ENCODE results near the gene ZSCAN21.
"Not testable (repeated sequence)": the region's sequence is repeated elsewhere in the genome, so short reads cannot be mapped to it uniquely, and the experiment has no call there.

Gene ZSCAN21

DNA sequence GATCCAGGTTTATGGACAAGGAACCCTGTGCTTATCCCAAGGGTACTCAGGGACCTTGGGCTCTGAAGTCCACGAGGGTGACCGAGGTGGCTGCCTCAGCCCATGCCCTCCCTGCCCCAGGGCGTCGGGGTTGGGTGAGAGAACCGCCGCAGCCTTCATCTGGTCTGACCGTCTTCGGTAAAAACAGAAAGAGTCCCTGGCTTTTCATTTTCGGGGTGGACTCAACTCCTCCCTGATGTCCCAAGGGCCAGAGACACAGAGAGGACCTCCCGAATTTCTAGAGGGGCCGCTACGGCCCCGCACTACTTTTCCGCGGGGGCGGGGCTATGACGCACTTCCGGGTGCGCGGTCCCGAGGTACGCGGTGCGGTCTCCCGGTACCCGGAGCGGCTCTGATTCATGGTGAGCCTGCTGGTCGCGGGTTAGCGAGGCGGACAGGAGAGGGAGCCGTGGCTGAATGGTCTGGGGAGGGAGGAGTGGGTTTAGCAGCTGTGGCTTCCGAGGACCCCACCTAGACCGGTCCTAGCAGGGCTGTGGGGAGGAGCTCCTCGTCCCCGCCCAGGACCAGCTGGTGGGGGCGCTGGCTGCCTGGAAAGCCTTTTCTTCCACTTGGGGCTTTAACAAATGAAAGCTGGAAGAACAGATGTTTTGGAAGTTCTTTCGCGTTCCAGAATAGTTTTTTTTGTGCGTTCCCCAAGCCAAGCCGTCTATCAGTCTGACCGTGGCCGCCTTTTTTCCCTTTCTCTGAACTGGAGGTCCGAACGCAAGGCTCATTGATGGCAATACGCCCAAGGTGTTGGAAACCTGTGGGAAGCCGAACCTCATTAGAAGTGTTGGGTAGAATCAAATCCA lies at the start of gene ZSCAN21:
Gene ZSCAN21, plus strand, starts transcription at position 334 of the 851 bp plus-strand sequence. CDS start 7,233 bp downstream, outside the sequence.
- DNase-seq: peak; percentile 84

DNA sequence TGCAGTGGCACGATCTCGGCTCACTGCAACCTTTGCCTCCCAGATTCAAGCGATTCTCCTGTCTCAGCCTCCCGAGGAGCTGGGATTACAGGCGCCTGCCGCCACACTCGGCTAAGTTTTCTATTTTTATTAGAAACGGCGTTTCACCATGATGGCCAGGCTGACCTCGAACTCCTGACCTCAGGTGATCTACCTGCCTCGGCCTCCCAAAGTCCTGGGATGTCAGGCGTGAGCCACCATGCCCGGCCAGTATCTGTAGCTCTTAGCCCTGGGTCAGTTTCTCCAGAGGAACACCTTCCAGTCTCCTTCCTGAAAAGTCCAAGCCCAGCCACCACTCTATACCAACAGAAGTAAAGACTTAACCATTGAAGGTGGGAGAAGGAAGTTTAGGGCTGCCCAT lies 49.3 kb upstream of the ZSCAN21 start:
- no peak for DNase-seq

GRCh38 chr7:100003711-100004661 lies 45.6 kb upstream of the ZSCAN21 start:
- DNase-seq: no peak

DNA sequence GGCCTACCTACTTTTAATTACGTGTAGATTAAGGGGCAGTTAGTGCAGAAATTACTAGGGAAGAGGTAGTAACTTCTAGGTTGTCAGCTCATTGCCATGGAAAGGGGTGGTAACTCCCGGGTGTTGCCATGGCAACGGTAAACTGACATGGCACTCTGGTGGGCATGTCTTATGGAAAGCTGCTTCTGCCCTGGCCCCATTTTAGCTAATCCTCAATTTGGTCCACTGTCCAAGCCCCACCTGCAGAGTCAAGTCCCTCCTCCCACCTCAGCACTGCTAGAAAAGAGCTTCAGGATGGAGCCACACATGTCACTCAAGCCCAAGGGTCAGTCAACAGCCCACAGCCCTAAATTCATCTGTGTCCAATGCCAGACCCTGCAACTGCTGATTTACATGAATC lies 41.7 kb upstream of the ZSCAN21 start:
- DNase-seq: no peak

DNA sequence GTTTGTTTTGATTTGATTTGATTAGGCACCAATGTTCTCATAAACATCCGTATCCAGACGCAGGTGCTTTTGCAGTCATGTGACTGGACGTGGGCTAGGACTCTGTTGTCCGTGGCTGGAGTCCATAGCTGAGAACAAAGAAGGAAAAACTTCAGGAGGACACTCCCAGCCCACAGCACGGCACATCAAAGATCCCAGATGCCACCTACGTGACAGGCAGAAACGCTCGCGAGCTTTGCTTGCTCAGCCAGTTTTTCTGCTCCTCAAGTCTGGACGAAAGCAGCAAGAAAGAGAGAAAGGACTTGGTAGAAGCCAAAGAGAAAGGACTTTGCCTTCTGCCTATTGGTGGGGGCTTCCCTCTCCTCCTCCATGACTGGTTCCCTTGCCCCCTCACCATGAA lies 41.0 kb upstream of the ZSCAN21 start:
- no peak for DNase-seq

GRCh38 chr7:100009952-100010351 lies 39.6 kb upstream of the ZSCAN21 start:
- DNase-seq: not testable (repeated sequence)

- no peak for DNase-seq
These were observed 38.7 kb upstream of the ZSCAN21 start for GRCh38 chr7:100010901-100011300.

DNA sequence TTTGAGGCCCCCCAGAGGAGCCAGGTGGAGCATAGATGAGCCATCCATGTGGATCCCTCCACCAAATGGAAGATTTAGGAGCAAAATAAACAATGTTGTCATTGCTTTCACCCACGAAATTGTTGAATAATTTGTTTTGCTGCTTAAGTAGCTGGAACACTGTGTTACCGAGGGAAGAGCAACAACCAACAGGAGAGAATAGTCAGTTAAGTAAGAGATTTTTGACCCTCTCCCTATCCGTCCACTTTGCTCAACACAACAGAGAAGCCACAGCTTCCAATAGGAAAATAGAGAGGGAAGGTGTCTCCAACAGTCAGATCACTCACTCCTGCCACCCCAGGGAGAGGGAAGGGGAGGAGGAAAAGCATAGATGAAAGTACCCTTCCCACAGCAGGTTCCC lies 38.1 kb upstream of the ZSCAN21 start:
- DNase-seq: no peak

DNA sequence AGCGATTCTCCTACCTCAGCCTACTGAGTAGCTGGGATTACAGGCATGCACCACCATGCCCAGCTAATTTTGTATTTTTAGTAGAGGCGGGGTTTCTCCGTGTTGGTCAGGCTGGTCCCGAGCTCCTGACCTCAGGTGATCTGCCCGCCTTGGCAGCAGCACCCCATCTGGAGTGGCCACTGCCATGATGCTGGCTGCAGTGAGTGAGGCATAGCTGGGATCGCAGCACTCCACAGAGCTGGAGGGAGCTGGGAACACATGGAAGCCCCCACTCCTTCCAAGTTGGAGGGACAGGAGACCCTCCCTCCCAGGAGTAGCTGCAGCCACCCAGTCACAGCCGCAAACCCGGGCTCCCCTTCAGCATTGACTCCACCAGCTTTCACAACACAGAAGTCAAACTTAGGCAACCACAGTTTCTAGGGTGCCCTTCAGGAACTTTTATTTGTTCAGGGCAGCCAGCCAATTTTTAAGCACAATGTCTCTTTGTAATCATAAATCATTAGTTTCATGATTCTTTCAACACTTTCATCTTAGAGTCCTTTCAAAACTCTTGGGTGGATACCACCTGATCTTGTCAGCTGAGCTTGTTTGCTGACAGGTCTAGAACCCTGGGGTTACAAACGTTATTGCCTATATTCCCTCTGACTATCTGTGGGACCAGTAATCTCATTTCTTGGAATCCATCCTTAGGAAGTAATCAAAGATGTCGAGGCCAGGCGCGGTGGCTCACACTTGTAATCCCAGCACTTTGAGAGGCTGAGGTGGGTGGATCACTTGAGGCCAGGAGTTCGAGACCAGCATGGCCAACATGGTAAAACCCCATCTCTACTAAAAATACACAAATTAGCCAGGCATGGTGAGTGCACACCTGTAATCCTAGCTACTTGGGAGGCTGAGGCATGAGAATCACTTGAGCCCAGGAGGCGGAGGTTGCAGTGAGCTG lies 36.9 kb upstream of the ZSCAN21 start:
- not testable (repeated sequence) for DNase-seq

GRCh38 chr7:100013328-100013676 lies 36.3 kb upstream of the ZSCAN21 start:
- DNase-seq: peak; percentile 37

DNA sequence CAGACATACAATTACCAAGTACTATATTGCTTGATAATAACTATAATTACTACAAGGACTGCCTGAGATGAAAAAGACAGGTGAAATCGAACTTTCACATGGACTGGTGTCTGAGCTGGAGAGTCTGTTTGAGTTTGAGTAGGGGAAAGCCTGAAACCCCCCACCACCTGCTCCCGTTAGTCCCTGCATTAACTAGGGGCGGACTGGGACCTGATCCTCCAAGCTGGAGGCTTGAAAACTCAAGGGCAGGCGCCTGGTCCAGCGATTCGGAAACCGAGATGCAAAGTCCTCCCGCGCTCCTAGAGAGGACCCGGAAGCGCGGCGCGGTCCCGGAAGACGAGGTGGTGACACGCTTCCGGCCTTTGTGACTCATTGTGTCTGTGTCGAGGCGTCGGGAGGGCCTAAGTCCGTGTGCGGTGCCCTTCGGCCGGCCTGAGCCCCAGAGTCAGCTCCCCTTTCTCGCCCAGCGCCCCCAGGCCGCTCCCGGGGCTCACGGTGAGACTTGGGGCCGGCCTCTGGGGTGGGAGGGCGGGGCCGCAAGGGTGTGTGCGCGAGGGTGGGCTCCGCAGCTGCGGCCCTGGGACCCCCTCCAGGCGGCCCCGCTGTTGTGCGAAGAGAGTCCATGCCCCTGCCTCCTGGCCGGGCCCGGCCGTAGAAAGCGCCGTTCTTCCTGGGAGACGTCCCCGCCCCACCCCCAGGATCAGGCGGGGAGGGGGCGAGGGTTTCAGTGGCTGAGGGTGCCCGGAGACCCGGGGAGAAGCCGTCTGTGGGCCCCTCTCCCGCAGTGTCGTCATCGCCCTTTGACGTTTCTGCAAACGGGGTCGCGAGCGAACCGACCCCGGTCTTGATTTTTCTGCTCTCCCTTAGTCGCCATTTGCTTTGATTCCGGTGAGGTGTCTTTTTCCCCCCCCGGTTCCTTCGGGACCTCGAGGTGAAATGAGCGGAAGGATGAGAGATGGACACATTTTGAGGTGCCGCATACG lies 34.1 kb upstream of the ZSCAN21 start, which contains the start of gene ZKSCAN1:
Gene ZKSCAN1, plus strand, starts transcription at position 365 of the 983 bp plus-strand sequence. CDS start 7,911 bp downstream, outside the sequence.
- DNase-seq: peak; percentile 87

- no peak for DNase-seq
These were observed 33.2 kb upstream of the ZSCAN21 start for GRCh38 chr7:100016215-100016901.

GRCh38 chr7:100017300-100017699 lies 32.3 kb upstream of the ZSCAN21 start:
- DNase-seq: no peak

DNA sequence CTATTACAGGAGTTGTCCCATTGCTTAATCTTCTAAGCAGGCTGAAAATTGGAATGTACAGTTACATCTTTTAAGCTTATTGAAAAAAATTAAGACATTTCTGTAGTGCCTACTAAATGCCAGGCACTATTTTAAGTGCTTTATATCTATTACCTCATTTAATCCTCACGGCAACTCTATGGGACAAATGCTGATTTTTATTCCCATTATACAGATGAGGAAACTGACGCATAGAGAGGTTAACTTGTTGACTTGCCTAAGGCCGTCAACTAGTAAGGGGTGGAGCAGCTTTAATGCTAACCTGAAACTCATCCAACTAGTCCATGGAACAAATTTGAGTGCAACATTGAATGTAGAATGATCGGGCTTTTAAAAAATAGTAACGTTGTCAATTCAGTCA lies 31.7 kb upstream of the ZSCAN21 start:
- DNase-seq: no peak

DNA sequence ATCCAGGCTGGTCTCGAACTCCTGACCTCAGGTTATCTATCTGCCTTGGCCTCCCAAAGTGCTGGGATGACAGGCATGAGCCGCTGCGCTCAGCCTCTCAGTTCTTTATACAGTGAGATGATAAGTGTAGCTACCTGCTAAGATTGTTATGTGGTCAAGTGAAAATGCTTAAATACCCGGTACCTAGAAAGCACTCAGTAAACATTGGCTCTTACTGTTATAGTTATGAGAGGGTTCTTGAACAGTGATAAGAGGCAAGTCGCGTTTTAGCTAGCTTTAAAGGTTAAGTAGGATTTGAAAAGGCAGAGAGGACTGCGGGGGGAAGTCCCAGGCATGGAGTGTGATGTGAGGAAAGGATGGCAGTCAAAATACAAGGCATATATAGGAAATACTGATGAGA lies 29.7 kb upstream of the ZSCAN21 start:
- DNase-seq: no peak

- DNase-seq: no peak
These were observed 28.3 kb upstream of the ZSCAN21 start for GRCh38 chr7:100021297-100021696.

DNA sequence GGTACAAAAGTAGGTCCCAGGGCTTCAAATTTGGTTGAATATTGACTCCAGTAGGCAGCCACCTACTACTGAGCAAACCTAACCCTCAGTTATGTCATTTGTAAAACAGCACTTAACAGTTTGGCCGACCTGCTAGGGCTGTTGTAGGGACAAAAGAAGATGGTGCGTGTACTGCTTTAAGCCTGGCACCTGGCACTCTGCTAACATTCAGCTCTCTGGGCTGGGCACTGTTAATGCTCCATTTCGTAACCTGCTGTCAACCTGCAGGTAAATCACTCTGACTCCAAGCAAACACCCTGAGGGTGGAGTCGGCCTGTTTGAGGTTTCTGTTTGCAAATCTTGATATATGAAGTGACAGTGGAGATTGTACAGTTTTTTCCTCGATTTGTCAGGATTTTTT lies 27.0 kb upstream of the ZSCAN21 start:
- DNase-seq: no peak

DNA sequence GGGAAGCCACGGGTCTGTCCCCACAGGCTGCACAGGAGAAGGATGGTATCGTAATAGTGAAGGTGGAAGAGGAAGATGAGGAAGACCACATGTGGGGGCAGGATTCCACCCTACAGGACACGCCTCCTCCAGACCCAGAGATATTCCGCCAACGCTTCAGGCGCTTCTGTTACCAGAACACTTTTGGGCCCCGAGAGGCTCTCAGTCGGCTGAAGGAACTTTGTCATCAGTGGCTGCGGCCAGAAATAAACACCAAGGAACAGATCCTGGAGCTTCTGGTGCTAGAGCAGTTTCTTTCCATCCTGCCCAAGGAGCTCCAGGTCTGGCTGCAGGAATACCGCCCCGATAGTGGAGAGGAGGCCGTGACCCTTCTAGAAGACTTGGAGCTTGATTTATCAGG lies 26.0 kb upstream of the ZSCAN21 start:
- no peak for DNase-seq

- DNase-seq: no peak
These were observed 25.5 kb upstream of the ZSCAN21 start for GRCh38 chr7:100024020-100024619.

DNA sequence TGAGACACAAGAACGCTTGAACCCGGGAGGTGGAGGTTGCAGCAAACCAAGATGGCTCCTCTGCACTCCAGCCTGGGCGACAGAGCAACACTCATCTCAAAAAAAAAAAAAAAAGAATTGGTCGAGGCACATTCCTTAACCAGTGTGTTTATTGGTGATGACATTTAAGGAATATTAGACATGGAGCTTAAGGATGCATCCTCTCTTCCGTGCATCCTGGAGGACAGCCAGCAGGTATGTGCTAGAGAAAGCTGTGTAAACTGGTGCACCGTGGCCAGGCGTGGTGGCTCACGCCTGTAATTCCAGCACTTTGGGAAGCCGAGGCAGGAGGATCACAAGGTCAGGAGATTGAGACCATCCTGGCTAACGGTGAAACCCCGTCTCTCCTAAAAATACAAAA lies 22.4 kb upstream of the ZSCAN21 start:
- DNase-seq: no peak

Measured in stimulated activated CD4-positive, alpha-beta T cell treated with anti-CD3 and anti-CD28 coated beads, Interleukin-4, amount 100 ng/mL, for 24 hours (primary cell).